ENCODE results near the gene PHTF2. TPM values are rescaled to one million over a fixed set of nuclear protein-coding genes. Genes with fewer than 3 reads are reported as not detected.
A peak's percentile ranks its signal among the peaks of the same experiment; 100 is the strongest.

The PHTF2 gene
- total and polyA plus RNA-seq, 2 of the 4 experiments (the other 2 are of a cell fraction): 28.3 to 69.9 TPM

GRCh38 chr7:77796960-77797359 is 1.6 kb upstream of the PHTF2 start:
- Histone ChIP-seq H4K8ac (ENCODE audit: low read depth in 2 of 2, low read length in 2 of 2) (peak overlapping the region in 1 of 2 experiments; percentile 82; a peak in 2 of 4 replicates), H2AK5ac (ENCODE audit: low read depth, low read length) (no peak overlapping the region), H3K4me1 (ENCODE audit: control insufficient read depth, insufficient read depth, low read length) (peaks cover 6% of the 10 kb centered on the region; the same call in 1 of the 2 replicates), H4K5ac (ENCODE audit: low read depth, low read length) (peak overlapping the region; percentile 17; the same call in 1 of the 2 replicates), H3K79me1 (ENCODE audit: low read depth in 1 of 2, low read length in 2 of 2) (peaks cover 15 to 71% of the 10 kb centered on the region in 2 experiments), H2BK20ac (ENCODE audit: low read depth, low read length) (no peak overlapping the region), H2AFZ (replicated peaks; ENCODE audit: low read length, poor library complexity) (no peak overlapping the region), H2BK120ac (ENCODE audit: low read depth, low read length) (no peak overlapping the region), H4K91ac (ENCODE audit: insufficient read depth, low read depth, low read length) (no peak overlapping the region), H3K27me3 (ENCODE audit: control insufficient read depth, insufficient read depth, low read length) (no peaks in the 10 kb centered on the region), H3K14ac (replicated peaks; ENCODE audit: low read depth, low read length) (peak overlapping the region; percentile 88), H3K23ac (ENCODE audit: low read depth, low read length) (peak overlapping the region; percentile 82; the same call in 1 of the 2 replicates), H2BK15ac (ENCODE audit: low read depth, low read length) (no peak overlapping the region), H2BK5ac (ENCODE audit: low read depth, low read length, poor library complexity, severe bottlenecking) (no peak overlapping the region), H3K36me3 (ENCODE audit: control insufficient read depth, insufficient read depth, low read length) (no peaks in the 10 kb centered on the region), H3K56ac (ENCODE audit: extremely low read depth, insufficient read depth, low read length) (no peak overlapping the region; the same call in 1 of the 2 replicates), H3K27ac (ENCODE audit: insufficient read depth, low read length) (no peak overlapping the region), H3K4ac (ENCODE audit: low read depth, low read length) (peak overlapping the region; percentile 2; the same call in 1 of the 2 replicates), H3K9me1 (ENCODE audit: insufficient read depth, low read length) (no peaks in the 10 kb centered on the region), H3K18ac (ENCODE audit: low read depth, low read length) (no peak overlapping the region), H3K9ac (ENCODE audit: low read depth, low read length) (peak overlapping the region; percentile 71; the same call in 1 of the 2 replicates), H3K4me3 (ENCODE audit: insufficient read depth, low read depth, low read length) (peak overlapping the region; percentile 81), H3K4me2 (ENCODE audit: low read depth, low read length) (peak overlapping the region; percentile 88), H4K20me1 (ENCODE audit: insufficient read depth, low read length) (no peaks in the 10 kb centered on the region), H3K9me3 (ENCODE audit: control insufficient read depth, insufficient read depth, low read length) (no peaks in the 10 kb centered on the region), H2AK9ac (replicated peaks; ENCODE audit: low read depth, low read length, poor library complexity) (no peak overlapping the region)
- no TSS peak for BruUV-seq (replicated peaks)
- no peak for TF ChIP-seq MXI1 (IDR thresholded peaks at IDR 0.05; ENCODE audit: borderline replicate concordance, low read depth, low read length)
- no peak for TF ChIP-seq MAFK (IDR thresholded peaks at IDR 0.05; ENCODE audit: low read depth, low read length)
- TF ChIP-seq MAZ (IDR thresholded peaks at IDR 0.05; ENCODE audit: borderline replicate concordance, low read depth, low read length): no peak
- no peak for TF ChIP-seq BHLHE40 (IDR thresholded peaks at IDR 0.05; ENCODE audit: low read depth, low read length)
- TF ChIP-seq CEBPB (IDR thresholded peaks at IDR 0.05; ENCODE audit: low read depth, low read length): peak; percentile 65
- no peak for TF ChIP-seq RFX5 (IDR thresholded peaks at IDR 0.05; ENCODE audit: low read depth, low read length)
- WGBS, 2 experiments (ENCODE audit: extremely low coverage in 2 of 2, insufficient read length in 1 of 2): no CpG with 5 or more reads among the region's 5 CpGs
- intact Hi-C loops (cut with micrococcal nuclease): loop anchor here (10.0 kb wide), 1 partner anchor 108 kb away; no protein-coding TSS in a partner anchor
- POLR2A ChIA-PET (ENCODE audit: unreplicated experiment): no interaction called here
- ATAC-seq (ENCODE audit: low read depth) (no peak), DNase-seq (no peak)
- in situ Hi-C loops (cut with MboI; ENCODE audit: low sequenced_read_pairs): no loop called here
- CTCF ChIA-PET: no interaction called here
- dilution Hi-C loops (cut with HindIII; ENCODE audit: low sequenced_read_pairs, unreplicated experiment): no loop called here

All from IMR-90 (cell line).